Measurements from ENCODE around the gene COL15A1.

DNA sequence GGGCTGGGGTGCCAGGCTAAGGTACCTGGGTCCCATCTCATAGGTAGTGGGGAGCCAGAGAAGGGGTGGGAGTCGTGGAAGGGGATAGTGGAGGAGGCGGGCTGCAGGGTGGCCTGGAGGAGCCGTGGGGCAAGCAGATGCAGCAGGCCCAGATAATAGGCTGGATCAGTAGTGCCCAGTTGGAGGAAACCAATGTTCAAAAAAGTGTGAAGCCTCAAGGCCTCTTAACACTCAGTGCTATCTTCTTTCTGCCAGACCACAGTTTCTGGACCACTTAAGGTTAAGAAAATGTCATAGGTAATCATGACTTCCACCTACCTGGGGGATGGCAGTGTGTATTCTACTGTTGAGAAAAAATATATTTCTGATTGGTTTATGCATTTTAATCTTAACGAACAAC, 97.9 kb downstream of the COL15A1 start:
- no peak for TF ChIP-seq SPEN (CRISPR knock-in tag; IDR thresholded peaks at IDR 0.05; ENCODE audit: low read depth)
- no peak for TF ChIP-seq CHD4 (IDR thresholded peaks at IDR 0.05; ENCODE audit: borderline replicate concordance, low read length)
- no peak for TF ChIP-seq CTCF (CRISPR knock-in tag; IDR thresholded peaks at IDR 0.05)
- TF ChIP-seq HMG20B (CRISPR knock-in tag; conservative IDR thresholded peaks at IDR 0.05), result no peak
- no peak for TF ChIP-seq EEA1 (CRISPR knock-in tag; IDR thresholded peaks at IDR 0.05; ENCODE audit: borderline replicate concordance)
- no peak for TF ChIP-seq FOXP4 (CRISPR knock-in tag; IDR thresholded peaks at IDR 0.05)
- TF ChIP-seq SP1 (IDR thresholded peaks at IDR 0.05), result no peak
- no peak for TF ChIP-seq SP1 (CRISPR knock-in tag; IDR thresholded peaks at IDR 0.05)
- TF ChIP-seq, protein P1, sequence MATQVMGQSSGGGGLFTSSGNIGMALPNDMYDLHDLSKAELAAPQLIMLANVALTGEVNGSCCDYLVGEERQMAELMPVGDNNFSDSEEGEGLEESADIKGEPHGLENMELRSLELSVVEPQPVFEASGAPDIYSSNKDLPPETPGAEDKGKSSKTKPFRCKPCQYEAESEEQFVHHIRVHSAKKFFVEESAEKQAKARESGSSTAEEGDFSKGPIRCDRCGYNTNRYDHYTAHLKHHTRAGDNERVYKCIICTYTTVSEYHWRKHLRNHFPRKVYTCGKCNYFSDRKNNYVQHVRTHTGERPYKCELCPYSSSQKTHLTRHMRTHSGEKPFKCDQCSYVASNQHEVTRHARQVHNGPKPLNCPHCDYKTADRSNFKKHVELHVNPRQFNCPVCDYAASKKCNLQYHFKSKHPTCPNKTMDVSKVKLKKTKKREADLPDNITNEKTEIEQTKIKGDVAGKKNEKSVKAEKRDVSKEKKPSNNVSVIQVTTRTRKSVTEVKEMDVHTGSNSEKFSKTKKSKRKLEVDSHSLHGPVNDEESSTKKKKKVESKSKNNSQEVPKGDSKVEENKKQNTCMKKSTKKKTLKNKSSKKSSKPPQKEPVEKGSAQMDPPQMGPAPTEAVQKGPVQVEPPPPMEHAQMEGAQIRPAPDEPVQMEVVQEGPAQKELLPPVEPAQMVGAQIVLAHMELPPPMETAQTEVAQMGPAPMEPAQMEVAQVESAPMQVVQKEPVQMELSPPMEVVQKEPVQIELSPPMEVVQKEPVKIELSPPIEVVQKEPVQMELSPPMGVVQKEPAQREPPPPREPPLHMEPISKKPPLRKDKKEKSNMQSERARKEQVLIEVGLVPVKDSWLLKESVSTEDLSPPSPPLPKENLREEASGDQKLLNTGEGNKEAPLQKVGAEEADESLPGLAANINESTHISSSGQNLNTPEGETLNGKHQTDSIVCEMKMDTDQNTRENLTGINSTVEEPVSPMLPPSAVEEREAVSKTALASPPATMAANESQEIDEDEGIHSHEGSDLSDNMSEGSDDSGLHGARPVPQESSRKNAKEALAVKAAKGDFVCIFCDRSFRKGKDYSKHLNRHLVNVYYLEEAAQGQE (IDR thresholded peaks at IDR 0.05; ENCODE audit: borderline replicate concordance in 1 of 2, low read depth in 1 of 2, low read length in 2 of 2), result no peak
- TF ChIP-seq FOXM1 (CRISPR knock-in tag; IDR thresholded peaks at IDR 0.05), result no peak
